Mononuclear cell (primary cell): ENCODE results near the gene SYNGR3. TPM values are rescaled to one million over a fixed set of nuclear protein-coding genes. Genes with fewer than 3 reads are reported as not detected.

ENCODE experiments used
- H3K27me3 ChIP-seq: 2 replicates; pipeline ENCODE4 v1.6.0; 2011; ENCODE audit warnings: low read length, control low read depth; ENCODE audit not compliant: insufficient read depth
- H3K4me1 ChIP-seq: 2 replicates; pipeline ENCODE4 v1.5.1; 2011; ENCODE audit warnings: mild to moderate bottlenecking, low read length, control low read depth; ENCODE audit not compliant: insufficient read depth
- H3K4me3 ChIP-seq: 2 replicates; pipeline ENCODE4 v1.5.1; 2011; ENCODE audit warnings: mild to moderate bottlenecking, low read length, moderate library complexity
- H3K9me3 ChIP-seq: 2 replicates; pipeline ENCODE4 v1.5.1; 2011; ENCODE audit warnings: low read depth, mild to moderate bottlenecking, control low read depth, low read length
- total RNA-seq: library from RNA; depleted of rRNA; stranded (reverse); fragments of >200 nt; gene quantifications from one replicate; pipeline ENCODE4 v1.2.3, GENCODE V29; 2012

The SYNGR3 gene
- total RNA-seq, 1 donor: 2.9 TPM

- peaks cover 38% of the 10 kb centered on the region for H3K4me1 ChIP-seq
- H3K27me3 ChIP-seq: no peaks in the 10 kb centered on the region
- H3K4me3 ChIP-seq: no peak within 1 kb of the TSS
- no peaks in the 10 kb centered on the region for H3K9me3 ChIP-seq
Observed at GRCh38 chr16:1966460-1966859, 23.3 kb upstream of the SYNGR3 start, which contains the start of gene RNF151. Gene RNF151 (plus strand): TSS chr16:1966856. CDS start chr16:1966882, 26 bp downstream.

DNA sequence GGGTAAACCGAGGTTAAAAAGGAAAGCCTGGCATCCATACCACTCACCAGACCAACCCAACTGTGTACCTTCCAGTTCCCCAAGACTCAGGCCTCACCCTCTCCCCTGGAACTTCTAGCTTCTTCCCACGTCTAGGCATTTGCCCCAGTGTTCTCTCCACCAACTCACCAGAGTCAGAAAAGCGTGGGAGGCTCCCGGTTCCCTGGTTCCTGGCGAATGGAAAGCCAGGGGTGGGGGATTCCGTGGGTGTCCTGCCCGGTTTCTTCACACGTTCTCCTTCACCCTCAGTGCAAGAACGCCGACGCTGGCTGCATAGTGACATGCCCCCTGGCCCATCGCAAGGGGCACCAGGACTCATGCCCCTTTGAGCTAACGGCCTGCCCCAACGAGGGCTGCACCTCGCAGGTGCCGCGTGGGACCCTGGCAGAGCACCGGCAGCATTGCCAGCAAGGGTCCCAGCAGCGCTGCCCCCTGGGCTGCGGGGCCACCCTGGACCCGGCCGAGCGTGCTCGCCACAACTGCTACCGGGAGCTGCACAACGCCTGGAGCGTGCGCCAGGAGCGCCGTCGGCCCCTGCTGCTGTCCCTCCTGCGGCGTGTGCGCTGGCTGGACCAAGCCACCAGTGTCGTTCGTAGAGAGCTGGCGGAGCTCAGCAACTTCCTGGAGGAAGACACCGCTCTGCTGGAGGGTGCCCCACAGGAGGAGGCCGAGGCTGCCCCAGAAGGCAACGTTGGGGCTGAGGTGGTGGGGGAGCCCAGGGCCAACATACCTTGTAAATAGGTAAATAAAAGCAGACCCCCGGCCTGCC, 21.4 kb upstream of the SYNGR3 start:
- Histone ChIP-seq H3K4me1 (peaks cover 38% of the 10 kb centered on the region), H3K4me3 (no peak overlapping the region), H3K9me3 (no peaks in the 10 kb centered on the region)

GRCh38 chr16:1971796-1972489, 17.8 kb upstream of the SYNGR3 start, which contains the start of gene TBL3:
Gene TBL3 (plus strand): TSS chr16:1972053. CDS start chr16:1972165, 112 bp downstream.
- Histone ChIP-seq H3K9me3 (no peaks in the 10 kb centered on the region), H3K4me3 (peak within 1 kb of the TSS; percentile 80), H3K27me3 (no peaks in the 10 kb centered on the region), H3K4me1 (peaks cover 19% of the 10 kb centered on the region)

More for the DNA sequence above, 21.4 kb upstream of the SYNGR3 start:
- H3K27me3 ChIP-seq: no peaks in the 10 kb centered on the region

GRCh38 chr16:1972490-1972877, 17.3 kb upstream of the SYNGR3 start:
- no peaks in the 10 kb centered on the region for H3K9me3 ChIP-seq
- H3K27me3 ChIP-seq: no peaks in the 10 kb centered on the region
- peaks cover 19% of the 10 kb centered on the region for H3K4me1 ChIP-seq
- peak overlapping the region; percentile 80 for H3K4me3 ChIP-seq

DNA sequence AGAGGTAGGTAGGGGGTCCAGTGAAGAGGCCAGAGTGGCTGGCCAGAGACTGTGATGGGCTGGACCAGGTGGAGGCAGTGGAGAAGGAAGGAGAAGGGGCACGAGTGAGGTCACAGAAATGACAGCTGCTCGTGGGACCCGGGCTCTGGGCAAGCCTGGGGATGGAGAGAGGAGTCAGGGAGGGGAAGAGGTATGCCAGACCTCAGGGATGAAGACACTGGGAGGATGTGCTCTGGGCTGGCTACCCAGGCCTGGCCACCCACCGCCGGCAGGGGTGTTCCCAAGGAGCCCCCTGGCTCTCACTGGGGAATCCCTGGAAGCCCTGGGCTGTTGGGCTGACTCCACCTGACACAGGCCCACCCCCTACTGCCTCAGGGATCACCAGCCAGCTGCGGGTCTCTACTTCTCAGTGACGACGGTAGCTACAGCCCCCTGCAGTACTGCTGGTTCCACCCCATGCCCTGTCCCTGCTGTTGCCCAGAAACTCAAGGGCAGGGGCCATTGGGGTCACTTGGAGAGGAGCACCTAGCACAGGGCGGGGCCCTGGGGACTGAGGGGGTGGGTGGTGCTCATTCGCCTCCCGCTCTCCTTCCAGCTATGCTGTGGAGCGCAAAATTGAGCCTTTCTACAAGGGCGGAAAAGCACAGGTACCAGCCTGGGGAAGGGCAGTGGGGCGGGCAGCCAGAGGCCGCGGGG, 16.2 kb upstream of the SYNGR3 start:
- peaks cover 19% of the 10 kb centered on the region for H3K4me1 ChIP-seq
- H3K4me3 ChIP-seq: no peak overlapping the region
- H3K9me3 ChIP-seq: no peaks in the 10 kb centered on the region
- no peaks in the 10 kb centered on the region for H3K27me3 ChIP-seq

DNA sequence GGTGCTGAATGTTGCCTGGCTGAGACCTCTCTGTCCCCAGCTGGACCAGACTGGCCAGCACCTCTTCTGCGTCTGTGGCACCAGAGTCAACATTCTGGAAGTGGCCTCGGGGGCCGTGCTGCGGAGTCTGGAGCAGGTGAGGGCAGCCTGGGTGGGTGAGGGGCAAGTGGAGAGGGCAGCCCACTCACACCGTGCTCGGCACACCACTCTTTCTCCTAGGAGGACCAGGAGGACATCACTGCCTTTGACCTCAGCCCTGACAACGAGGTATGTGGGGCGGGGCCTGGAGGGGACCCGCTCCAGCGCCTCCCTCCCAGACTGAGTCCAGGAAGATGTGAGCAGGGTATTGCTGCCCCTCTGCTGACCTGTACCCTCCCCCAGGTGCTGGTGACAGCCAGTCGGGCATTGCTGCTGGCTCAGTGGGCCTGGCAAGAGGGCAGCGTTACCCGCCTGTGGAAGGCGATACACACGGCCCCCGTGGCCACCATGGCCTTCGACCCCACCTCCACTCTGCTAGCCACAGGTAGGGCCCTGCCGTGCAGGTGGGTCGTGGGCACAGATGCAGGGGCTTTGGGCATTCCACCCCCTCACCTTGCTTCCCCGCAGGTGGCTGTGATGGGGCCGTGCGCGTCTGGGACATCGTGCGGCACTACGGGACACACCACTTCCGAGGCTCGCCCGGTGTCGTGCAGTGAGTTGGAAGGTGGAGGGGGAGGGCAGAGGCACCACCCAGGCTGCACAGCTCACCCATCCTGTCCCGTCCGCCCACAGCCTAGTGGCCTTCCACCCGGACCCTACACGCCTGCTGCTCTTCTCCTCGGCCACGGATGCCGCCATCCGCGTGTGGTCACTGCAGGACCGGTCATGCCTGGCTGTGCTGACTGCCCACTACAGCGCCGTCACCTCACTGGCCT, 15.4 kb upstream of the SYNGR3 start:
- Histone ChIP-seq H3K4me3 (no peak overlapping the region), H3K9me3 (no peaks in the 10 kb centered on the region), H3K27me3 (peaks cover 2% of the 10 kb centered on the region), H3K4me1 (peaks cover 19% of the 10 kb centered on the region)

DNA sequence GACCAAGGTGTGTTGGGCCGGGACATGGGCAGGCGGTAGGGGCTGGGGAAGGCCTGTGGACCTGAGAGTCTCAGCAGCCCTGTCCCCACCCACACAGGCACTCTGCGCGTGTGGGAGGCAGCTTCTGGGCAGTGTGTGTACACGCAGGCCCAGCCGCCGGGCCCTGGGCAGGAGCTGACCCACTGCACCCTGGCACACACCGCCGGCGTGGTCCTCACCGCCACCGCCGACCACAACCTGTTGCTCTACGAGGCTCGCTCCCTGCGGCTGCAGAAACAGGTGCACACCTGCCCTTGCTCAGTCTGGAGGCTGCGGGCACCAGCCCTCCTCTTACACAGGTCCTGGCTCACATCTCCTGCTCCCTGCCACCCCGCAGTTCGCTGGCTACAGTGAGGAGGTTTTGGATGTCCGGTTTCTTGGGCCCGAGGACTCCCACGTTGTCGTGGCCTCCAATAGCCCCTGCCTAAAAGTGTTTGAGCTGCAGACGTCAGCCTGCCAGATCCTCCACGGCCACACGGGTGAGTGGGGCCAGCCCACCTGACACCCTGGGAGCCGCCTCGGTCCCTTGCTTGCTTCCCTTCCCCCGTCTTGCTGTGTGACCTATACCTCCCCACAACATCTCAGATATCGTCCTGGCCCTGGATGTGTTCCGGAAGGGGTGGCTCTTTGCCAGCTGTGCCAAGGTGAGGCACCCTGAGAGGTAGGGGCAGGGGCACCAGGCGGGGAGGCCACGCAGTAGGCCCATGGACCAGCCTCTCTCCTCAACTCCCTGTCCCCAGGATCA, 14.1 kb upstream of the SYNGR3 start:
- Histone ChIP-seq H3K4me1 (peaks cover 18% of the 10 kb centered on the region), H3K27me3 (peaks cover 14% of the 10 kb centered on the region), H3K4me3 (no peak overlapping the region), H3K9me3 (no peaks in the 10 kb centered on the region)

DNA sequence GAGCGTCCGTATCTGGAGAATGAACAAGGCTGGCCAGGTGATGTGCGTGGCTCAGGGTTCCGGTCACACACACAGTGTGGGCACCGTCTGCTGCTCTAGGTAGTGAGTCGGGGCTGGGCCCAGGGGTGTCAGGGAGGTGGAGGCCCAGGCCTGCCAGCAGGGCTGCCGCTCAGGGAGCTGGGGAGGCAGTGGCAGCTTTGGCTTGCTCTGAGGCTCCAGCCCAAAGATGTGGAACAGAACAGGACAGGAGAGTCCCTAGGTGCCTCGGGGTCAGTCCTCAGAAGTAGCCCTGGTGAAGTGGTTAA, 13.6 kb upstream of the SYNGR3 start:
- no peak overlapping the region for H3K4me3 ChIP-seq

DNA sequence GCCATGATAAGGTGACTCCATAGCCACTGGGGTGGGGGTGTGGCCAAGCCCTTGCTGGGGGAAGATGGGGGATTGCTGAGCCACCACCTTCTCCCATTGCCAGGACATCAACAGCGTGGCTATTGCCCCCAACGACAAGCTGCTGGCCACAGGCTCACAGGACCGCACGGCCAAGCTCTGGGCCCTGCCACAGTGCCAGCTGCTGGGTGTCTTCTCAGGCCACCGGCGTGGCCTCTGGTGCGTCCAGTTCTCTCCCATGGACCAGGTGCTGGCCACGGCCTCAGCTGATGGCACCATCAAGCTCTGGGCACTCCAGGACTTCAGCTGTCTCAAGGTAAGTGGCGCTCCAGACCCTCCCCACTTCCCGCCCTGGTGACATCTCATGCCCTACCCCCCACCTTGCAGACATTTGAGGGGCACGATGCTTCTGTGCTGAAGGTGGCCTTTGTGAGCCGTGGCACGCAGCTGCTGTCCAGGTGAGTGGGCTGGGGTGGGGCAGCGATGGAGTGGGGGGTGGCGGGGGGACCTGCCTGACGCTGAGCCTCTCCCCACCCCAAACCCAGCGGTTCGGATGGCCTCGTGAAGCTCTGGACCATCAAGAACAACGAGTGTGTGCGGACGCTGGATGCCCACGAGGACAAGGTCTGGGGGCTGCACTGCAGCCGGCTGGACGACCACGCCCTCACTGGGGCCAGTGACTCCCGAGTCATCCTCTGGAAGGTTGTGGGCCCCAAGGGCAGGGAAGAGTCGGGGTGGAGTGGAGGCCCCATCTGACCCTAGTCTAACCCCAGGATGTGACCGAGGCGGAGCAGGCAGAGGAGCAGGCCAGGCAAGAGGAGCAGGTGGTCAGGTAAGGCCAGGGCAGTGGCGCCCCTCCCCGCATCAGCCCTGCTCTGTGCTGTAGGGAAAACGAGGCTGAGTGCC, 12.6 kb upstream of the SYNGR3 start:
- peaks cover 11% of the 10 kb centered on the region for H3K4me1 ChIP-seq
- H3K4me3 ChIP-seq: no peak overlapping the region
- no peaks in the 10 kb centered on the region for H3K9me3 ChIP-seq
- peaks cover 30% of the 10 kb centered on the region for H3K27me3 ChIP-seq

More for the DNA sequence above, 13.6 kb upstream of the SYNGR3 start:
- Histone ChIP-seq H3K9me3 (no peaks in the 10 kb centered on the region), H3K27me3 (peaks cover 19% of the 10 kb centered on the region), H3K4me1 (peaks cover 13% of the 10 kb centered on the region)

- Histone ChIP-seq H3K9me3 (no peaks in the 10 kb centered on the region), H3K4me1 (peaks cover 5% of the 10 kb centered on the region), H3K4me3 (no peak overlapping the region), H3K27me3 (peaks cover 36% of the 10 kb centered on the region)
Observed at GRCh38 chr16:1977875-1978268, 11.9 kb upstream of the SYNGR3 start.

- peaks cover 39% of the 10 kb centered on the region for H3K27me3 ChIP-seq
- H3K9me3 ChIP-seq: no peaks in the 10 kb centered on the region
- peaks cover 8% of the 10 kb centered on the region for H3K4me1 ChIP-seq
- H3K4me3 ChIP-seq: no peak overlapping the region
Observed at GRCh38 chr16:1978476-1979120, 11.2 kb upstream of the SYNGR3 start.

- peaks cover 39% of the 10 kb centered on the region for H3K27me3 ChIP-seq
- no peak overlapping the region for H3K4me3 ChIP-seq
- no peaks in the 10 kb centered on the region for H3K9me3 ChIP-seq
- H3K4me1 ChIP-seq: peaks cover 10% of the 10 kb centered on the region
Observed at GRCh38 chr16:1979271-1980029, 10.3 kb upstream of the SYNGR3 start.
